ENCODE data around the gene SYF2.

Gene SYF2

DNA sequence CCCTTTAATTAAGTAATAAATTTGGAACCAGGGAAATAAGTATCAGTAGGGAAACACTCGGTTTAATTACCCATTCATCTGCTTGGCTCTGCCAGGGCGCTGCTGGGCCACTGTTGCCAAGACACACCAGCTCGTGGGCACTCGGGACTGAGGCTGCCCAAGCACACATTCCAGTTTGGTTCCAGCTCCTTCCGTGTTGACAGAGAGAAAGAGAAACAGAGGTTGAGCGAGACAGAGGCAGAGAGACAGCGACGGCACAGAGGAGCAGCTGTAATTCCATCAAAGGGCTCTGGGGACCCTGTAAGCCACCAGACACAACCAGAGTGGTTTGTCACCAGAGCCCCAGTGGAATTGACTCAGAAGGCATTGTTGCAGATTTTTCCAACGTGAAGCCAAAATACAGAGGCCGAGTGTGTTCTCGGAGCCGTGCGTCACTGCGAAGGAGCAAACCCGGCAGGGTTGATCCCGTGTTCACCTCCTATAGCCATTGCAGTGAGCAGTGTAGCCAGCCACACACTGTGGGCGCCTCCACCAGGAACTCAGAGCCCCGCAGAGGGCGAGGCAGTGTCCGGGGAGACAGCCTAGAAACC, 33.5 kb downstream of the SYF2 start:
- no peak for DNase-seq (ENCODE audit: low read depth, low spot score)
- POLR2A ChIA-PET: no interaction called here
- CTCF ChIA-PET: interaction anchor here (0.9 to 3.0 kb wide), 6 partner anchors 8 to 351 kb away, joined by 3 to 7 read pairs (median 5); no protein-coding TSS in a partner anchor
- TF ChIP-seq, protein P1, sequence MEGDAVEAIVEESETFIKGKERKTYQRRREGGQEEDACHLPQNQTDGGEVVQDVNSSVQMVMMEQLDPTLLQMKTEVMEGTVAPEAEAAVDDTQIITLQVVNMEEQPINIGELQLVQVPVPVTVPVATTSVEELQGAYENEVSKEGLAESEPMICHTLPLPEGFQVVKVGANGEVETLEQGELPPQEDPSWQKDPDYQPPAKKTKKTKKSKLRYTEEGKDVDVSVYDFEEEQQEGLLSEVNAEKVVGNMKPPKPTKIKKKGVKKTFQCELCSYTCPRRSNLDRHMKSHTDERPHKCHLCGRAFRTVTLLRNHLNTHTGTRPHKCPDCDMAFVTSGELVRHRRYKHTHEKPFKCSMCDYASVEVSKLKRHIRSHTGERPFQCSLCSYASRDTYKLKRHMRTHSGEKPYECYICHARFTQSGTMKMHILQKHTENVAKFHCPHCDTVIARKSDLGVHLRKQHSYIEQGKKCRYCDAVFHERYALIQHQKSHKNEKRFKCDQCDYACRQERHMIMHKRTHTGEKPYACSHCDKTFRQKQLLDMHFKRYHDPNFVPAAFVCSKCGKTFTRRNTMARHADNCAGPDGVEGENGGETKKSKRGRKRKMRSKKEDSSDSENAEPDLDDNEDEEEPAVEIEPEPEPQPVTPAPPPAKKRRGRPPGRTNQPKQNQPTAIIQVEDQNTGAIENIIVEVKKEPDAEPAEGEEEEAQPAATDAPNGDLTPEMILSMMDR (IDR thresholded peaks at IDR 0.05; ENCODE audit: insufficient read depth, low read length, missing control alignments): no peak
- H3K4me3 ChIP-seq (ENCODE audit: low read depth, low read length): peak overlapping the region; percentile 29

GRCh38 chr1:25197982-25198662, 34.2 kb downstream of the SYF2 start:
- ChIA-PET CTCF (interaction anchor here (0.9 to 3.0 kb wide), 7 partner anchors 8 to 351 kb away, joined by 3 to 7 read pairs (median 5); no protein-coding TSS in a partner anchor), POLR2A (no interaction called here)
- H3K4me3 ChIP-seq (ENCODE audit: low read depth, low read length): no peak overlapping the region
- TF ChIP-seq, protein P1 (IDR thresholded peaks at IDR 0.05; ENCODE audit: insufficient read depth, low read length, missing control alignments): no peak
- no peak for DNase-seq (ENCODE audit: low read depth, low spot score)

DNA sequence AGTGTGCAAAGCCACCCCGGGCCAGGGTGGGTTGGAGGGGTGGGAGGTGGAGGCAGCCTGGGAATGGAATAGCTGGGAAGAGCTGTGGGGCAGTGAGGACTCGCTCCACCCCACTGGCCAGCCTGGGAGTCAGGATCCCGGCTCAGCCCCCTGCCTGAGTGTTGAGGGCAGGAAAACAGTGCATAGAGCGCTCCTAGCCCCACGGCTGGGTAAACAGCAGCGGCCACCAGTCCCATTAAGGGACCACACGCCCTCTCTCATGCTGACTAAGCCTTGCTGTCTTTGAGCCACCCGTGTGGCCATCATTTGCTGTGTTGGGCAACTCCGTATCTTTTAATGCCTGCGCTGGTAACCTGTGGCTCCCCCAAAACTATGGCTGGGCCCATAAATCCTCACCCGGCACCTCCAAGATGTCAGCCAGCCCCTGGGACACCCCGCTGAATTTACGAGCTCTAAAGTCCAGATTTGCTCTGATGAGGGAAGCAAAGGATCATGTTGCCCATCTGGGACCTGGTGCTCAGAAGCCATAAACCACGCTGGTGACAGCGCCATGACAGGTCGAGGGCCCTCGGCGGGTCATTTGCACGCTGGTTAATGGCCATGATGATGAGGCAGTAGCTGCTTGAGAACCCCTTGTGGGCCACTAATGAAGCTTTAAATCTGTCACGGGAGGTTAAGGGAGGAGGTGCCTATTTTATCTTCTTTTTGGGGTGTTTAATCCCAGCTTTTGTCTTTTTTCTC, 34.9 kb downstream of the SYF2 start:
- ChIA-PET POLR2A (no interaction called here), CTCF (interaction anchor here (0.9 to 3.3 kb wide), 7 partner anchors 7 to 350 kb away, joined by 3 to 20 read pairs (median 5); no protein-coding TSS in a partner anchor)
- TF ChIP-seq, protein P1 (IDR thresholded peaks at IDR 0.05; ENCODE audit: insufficient read depth, low read length, missing control alignments): no peak
- H3K4me3 ChIP-seq (ENCODE audit: low read depth, low read length): no peak overlapping the region
- DNase-seq (ENCODE audit: low read depth, low spot score): no peak

GRCh38 chr1:25196830-25197229, 35.5 kb downstream of the SYF2 start:
- TF ChIP-seq, protein P1 (IDR thresholded peaks at IDR 0.05; ENCODE audit: insufficient read depth, low read length, missing control alignments): no peak
- DNase-seq (ENCODE audit: low read depth, low spot score): no peak
- no peak overlapping the region for H3K4me3 ChIP-seq (ENCODE audit: low read depth, low read length)
- POLR2A ChIA-PET: interaction anchor here (0.9 kb wide), 1 partner anchor 51 kb away, joined by 3 read pairs; the partner anchor contains the start of gene RSRP1
- CTCF ChIA-PET: interaction anchor here (1.0 to 3.3 kb wide), 3 partner anchors 8 to 160 kb away, joined by 4 to 20 read pairs (median 7); no protein-coding TSS in a partner anchor

- DNase-seq (ENCODE audit: low read depth, low spot score): no peak
- H3K4me3 ChIP-seq (ENCODE audit: low read depth, low read length): no peak overlapping the region
- CTCF ChIA-PET: interaction anchor here (3.0 to 3.3 kb wide), 2 partner anchors 9 to 159 kb away, joined by 7 to 20 read pairs; no protein-coding TSS in a partner anchor
- TF ChIP-seq, protein P1 (IDR thresholded peaks at IDR 0.05; ENCODE audit: insufficient read depth, low read length, missing control alignments): no peak
- POLR2A ChIA-PET: interaction anchor here (0.9 kb wide), 1 partner anchor 52 kb away, joined by 3 read pairs; the partner anchor contains the start of gene RSRP1
Measured at GRCh38 chr1:25195835-25196234, 36.5 kb downstream of the SYF2 start.
